Ishikawa (cell line): Measurements from ENCODE around the gene MOK.

Experiments used
- CEBPB ChIP-seq: IDR thresholded peaks from 2 replicates; pipeline ENCODE4 v1.6.1; 2012
- EGR1 ChIP-seq: IDR thresholded peaks from 2 replicates; pipeline ENCODE4 v1.6.1; 2012
- EP300 ChIP-seq: IDR thresholded peaks from 2 replicates; pipeline ENCODE4 v1.6.1; 2012; ENCODE audit warnings: borderline replicate concordance
- REST ChIP-seq: IDR thresholded peaks from 2 replicates; pipeline ENCODE4 v1.6.1; 2012; ENCODE audit warnings: low read depth, mild to moderate bottlenecking
- YY1 ChIP-seq: IDR thresholded peaks from 2 replicates; pipeline ENCODE4 v1.6.1; 2012; ENCODE audit warnings: low read depth
- ZBTB7A ChIP-seq: IDR thresholded peaks from 2 replicates; pipeline ENCODE4 v1.6.1; 2012; ENCODE audit warnings: low read depth
- TF ChIP-seq, protein P1 (sequence below): IDR thresholded peaks from 2 replicates; pipeline ENCODE4 v1.6.1; 2012

DNA sequence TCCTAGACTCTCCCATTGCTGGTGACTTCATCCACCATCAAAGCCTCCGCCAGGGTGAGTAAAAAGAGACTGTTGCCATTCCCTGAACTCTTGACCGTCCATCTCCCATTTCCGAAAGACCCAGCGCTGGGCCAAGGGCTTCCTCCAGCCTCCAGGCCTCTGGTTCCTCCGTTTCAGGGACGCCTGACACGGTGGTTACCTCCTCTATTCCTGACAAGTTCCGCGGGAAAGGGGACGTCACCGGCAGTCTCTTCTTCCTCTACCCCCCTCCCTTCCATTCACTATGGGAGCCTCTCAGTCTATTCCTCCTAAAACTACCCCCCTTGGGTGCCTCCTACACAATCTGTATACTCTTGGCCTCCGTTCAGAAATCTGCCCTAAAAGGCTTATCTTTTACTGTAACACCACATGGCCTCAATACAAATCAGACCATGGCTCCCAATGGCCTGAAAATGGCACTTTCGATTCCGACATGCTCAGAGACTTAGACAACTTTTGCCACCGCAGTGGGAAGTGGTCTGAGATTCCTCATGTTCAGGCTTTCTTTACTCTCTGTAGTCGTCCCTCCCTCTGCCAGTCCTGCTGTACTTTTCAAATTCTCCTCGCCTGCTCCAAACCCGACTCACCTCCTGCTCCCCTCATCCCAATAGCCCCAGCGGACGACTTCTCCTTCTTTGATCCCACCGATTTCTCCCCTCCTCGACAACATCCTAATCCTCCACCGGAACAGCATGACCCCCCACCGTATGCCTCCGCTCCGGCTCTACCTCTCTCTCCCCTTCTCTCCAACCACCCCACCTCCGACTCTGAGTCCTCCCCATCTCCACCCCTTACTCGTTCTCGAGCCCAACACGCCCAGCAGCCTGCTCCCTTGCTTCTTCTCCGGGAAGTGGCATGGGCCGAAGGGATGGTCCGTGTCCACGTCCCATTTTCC lies 70.4 kb downstream of the MOK start:
- TF ChIP-seq EP300 (no peak), REST (no peak), EGR1 (no peak), ZBTB7A (no peak), YY1 (no peak), CEBPB (no peak)
- TF ChIP-seq, protein P1, sequence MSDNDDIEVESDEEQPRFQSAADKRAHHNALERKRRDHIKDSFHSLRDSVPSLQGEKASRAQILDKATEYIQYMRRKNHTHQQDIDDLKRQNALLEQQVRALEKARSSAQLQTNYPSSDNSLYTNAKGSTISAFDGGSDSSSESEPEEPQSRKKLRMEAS = no peak
